AG09319 (cell line): Measurements from ENCODE around the gene GPR35.

Experiments used
- DNase-seq: peaks from one replicate; pipeline ENCODE4 v3.0.0-alpha.2; 2010; ENCODE audit warnings: low read depth; ENCODE audit errors: extremely low read depth
- CTCF ChIP-seq: IDR thresholded peaks from 2 replicates; pipeline ENCODE4 v1.5.1; 2011; ENCODE audit warnings: low read depth, mild to moderate bottlenecking, inconsistent platforms, low read length, moderate library complexity

GPR35 gene

GRCh38 chr2:240637116-240637900 is 12.0 kb downstream of the GPR35 start:
- no peak for TF ChIP-seq CTCF
- no peak for DNase-seq

- DNase-seq, result no peak
- TF ChIP-seq CTCF, result no peak
Measured at GRCh38 chr2:240637901-240638345, 12.6 kb downstream of the GPR35 start.

GRCh38 chr2:240638512-240639160 is 13.4 kb downstream of the GPR35 start:
- no peak for TF ChIP-seq CTCF
- no peak for DNase-seq

- no peak for TF ChIP-seq CTCF
- no peak for DNase-seq
Measured at GRCh38 chr2:240639566-240639965, 14.3 kb downstream of the GPR35 start.

- no peak for DNase-seq
- peak; percentile 32 for TF ChIP-seq CTCF
Measured at GRCh38 chr2:240640939-240641338, 15.7 kb downstream of the GPR35 start.

- no peak for TF ChIP-seq CTCF
- DNase-seq, result no peak
Measured at GRCh38 chr2:240642061-240642805, 17.0 kb downstream of the GPR35 start.

- no peak for TF ChIP-seq CTCF
Measured at GRCh38 chr2:240642806-240643092, 17.5 kb downstream of the GPR35 start.

More at GRCh38 chr2:240642806-240643092, 17.5 kb downstream of the GPR35 start:
- no peak for DNase-seq
